Measurements from ENCODE around the gene INAFM2. TPM values are rescaled to one million over a fixed set of nuclear protein-coding genes. Genes with fewer than 3 reads are reported as not detected.

INAFM2 gene
- total RNA-seq, 4 donors from 2014 or later = 4.0 to 16.5 (median 8.1) TPM

- TF ChIP-seq CTCF (IDR thresholded peaks at IDR 0.05; ENCODE audit: low read depth) = no peak
Measured at GRCh38 chr15:40283615-40284300, 39.7 kb upstream of the INAFM2 start.

- TF ChIP-seq CTCF (IDR thresholded peaks at IDR 0.05; ENCODE audit: low read depth) = no peak
Measured at GRCh38 chr15:40285151-40285550, 38.3 kb upstream of the INAFM2 start.

- no peak for TF ChIP-seq CTCF (IDR thresholded peaks at IDR 0.05; ENCODE audit: low read depth)
Measured at GRCh38 chr15:40285554-40286011, 37.9 kb upstream of the INAFM2 start.

- no peak for TF ChIP-seq CTCF (IDR thresholded peaks at IDR 0.05; ENCODE audit: low read depth)
Measured at GRCh38 chr15:40286061-40286532, 37.4 kb upstream of the INAFM2 start.

GRCh38 chr15:40286794-40287193 is 36.7 kb upstream of the INAFM2 start:
- TF ChIP-seq CTCF (IDR thresholded peaks at IDR 0.05; ENCODE audit: low read depth) = no peak

GRCh38 chr15:40287505-40287904 is 36.0 kb upstream of the INAFM2 start:
- TF ChIP-seq CTCF (IDR thresholded peaks at IDR 0.05; ENCODE audit: low read depth) = no peak

- TF ChIP-seq CTCF (IDR thresholded peaks at IDR 0.05; ENCODE audit: low read depth) = no peak
Measured at GRCh38 chr15:40287968-40288367, 35.5 kb upstream of the INAFM2 start.

Data from subcutaneous adipose tissue (tissue), 4 donors.